T-helper 2 cell treated with Interferon-gamma antibody and Interleukin-4, amounts not matched to agents 5 μg/mL and 100 μg/mL, for 36 hours (primary cell): ENCODE measurements around the gene ZFYVE28.

Experiments
- DNase-seq: peaks from one replicate; pipeline ENCODE4 v3.0.0; 2021; ENCODE audit warnings: low spot score
- H3K27ac Mint-ChIP-seq: one replicate; pipeline ENCODE4 v1.8.0; 2021; ENCODE audit warnings: mild to moderate bottlenecking, mixed read lengths
- H3K27me3 Mint-ChIP-seq: one replicate; pipeline ENCODE4 v1.8.0; 2021; ENCODE audit warnings: low read depth, mixed read lengths
- H3K36me3 Mint-ChIP-seq: one replicate; pipeline ENCODE4 v1.8.0; 2021; ENCODE audit warnings: low read depth, mixed read lengths
- H3K4me1 Mint-ChIP-seq: one replicate; pipeline ENCODE4 v1.8.0; 2021; ENCODE audit warnings: low read depth, mixed read lengths
- H3K4me3 Mint-ChIP-seq: one replicate; pipeline ENCODE4 v1.8.0; 2022; ENCODE audit warnings: mild to moderate bottlenecking, moderate library complexity, mixed read lengths
- H3K9me3 Mint-ChIP-seq: one replicate; pipeline ENCODE4 v1.8.0; 2021; ENCODE audit warnings: mixed read lengths

Gene ZFYVE28

DNA sequence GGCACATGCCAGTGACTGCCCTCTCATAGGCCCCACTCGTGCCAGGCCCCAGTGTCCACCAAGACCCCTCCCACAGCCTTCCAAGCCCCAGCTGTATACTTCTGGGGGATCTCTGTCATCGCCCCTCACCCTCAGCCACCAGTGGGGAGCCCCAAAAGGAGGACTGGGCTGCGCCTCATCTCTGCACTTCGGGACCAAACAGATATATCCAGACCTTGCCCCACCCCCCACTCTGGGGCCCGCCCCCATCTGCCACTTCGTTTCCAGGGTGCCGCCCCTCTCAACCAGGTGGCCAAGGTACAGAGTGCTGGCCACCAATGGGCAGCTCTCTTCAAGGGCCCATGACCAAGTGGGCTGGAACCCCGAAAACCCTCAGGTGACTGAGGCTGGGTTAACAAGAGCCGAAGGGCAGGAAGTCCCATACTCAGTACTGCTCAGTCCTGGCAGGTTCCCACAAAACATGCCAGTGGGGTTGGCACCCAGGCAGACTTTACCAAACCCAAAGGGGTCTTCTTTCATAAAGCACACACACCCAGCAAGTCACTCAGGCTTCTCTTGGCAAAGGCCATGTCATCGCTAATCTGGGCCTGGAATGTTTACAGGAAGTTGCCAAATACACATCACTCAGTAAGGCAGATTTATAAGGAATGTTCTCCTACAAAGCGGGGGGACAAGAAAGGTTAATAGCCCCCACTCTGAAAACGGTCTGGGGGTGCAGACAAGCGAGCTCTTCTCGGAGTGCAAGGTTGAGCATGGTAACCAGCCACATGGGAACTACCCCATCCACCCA is 4.4 kb downstream of the ZFYVE28 start:
- H3K9me3 Mint-ChIP-seq = no peaks in the 10 kb centered on the region
- peaks cover 5% of the 10 kb centered on the region for H3K36me3 Mint-ChIP-seq
- peak overlapping the region; percentile 80 for H3K4me3 Mint-ChIP-seq
- DNase-seq = no peak
- peaks cover 19% of the 10 kb centered on the region for H3K27me3 Mint-ChIP-seq
- H3K4me1 Mint-ChIP-seq = peaks cover 60% of the 10 kb centered on the region
- peak overlapping the region; percentile 100 for H3K27ac Mint-ChIP-seq

DNA sequence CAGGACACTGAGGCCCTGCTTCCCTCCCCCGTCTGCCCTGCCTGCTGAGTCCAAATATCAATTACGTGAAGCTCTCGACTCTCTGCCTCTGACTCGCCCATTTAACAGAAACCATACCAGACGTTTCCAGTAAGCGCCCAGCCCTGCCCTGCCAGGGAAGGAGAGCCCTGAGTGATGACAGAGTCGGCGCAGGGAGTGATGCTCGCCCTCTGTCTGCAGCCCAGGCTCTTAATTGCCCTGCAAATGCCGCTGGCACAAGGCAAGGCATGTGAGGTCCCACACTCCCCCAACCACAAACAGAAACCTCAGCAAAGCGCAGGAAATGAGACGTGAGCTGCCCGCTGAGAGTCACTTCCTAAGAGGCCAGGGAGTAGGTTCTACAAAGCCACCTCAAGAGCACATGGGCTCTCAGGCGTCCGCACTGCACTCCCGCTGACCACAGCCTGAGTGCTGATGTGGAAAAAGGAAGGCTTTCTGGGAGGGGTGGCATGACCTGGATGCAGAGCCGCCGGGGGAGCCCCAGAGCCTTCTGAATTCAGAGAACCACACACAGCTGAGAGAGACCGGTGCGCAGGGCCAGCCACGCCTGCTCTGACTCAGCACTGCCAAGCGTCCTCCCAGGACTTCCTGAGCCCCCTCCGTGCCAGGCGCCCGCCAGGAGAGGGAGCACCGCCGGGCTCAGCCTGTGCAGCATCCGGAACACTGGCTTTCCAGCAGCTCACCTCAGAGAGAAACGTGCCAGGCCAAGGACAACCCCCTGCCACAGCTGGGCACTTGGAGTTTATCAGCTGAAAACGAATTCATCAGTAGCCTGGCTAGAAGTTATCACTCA is 5.3 kb downstream of the ZFYVE28 start:
- H3K9me3 Mint-ChIP-seq = no peaks in the 10 kb centered on the region
- peak; percentile 91 for DNase-seq
- H3K27me3 Mint-ChIP-seq = peaks cover 19% of the 10 kb centered on the region
- peaks cover 5% of the 10 kb centered on the region for H3K36me3 Mint-ChIP-seq
- peak overlapping the region; percentile 80 for H3K4me3 Mint-ChIP-seq
- H3K4me1 Mint-ChIP-seq = peaks cover 63% of the 10 kb centered on the region
- H3K27ac Mint-ChIP-seq = peak overlapping the region; percentile 100

DNA sequence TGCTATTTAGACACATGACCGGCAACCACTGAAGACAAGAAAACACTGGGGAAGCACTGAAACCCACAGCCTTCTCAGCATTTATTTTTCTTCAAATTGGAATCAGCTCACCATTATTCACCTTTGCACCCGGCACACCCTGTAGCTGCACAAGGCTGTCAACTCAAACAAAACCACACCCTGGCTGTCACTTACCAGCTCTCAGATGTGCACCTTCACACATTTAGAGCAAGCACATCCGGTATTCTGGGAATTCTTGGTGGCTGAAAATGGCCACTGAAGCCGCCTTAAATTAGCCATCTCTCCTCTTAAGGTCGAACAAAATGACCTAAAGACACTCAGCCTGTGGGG is 5.9 kb downstream of the ZFYVE28 start:
- peaks cover 67% of the 10 kb centered on the region for H3K4me1 Mint-ChIP-seq
- no peaks in the 10 kb centered on the region for H3K9me3 Mint-ChIP-seq
- H3K27me3 Mint-ChIP-seq = peaks cover 13% of the 10 kb centered on the region
- H3K27ac Mint-ChIP-seq = peak overlapping the region; percentile 100
- peaks cover 5% of the 10 kb centered on the region for H3K36me3 Mint-ChIP-seq
- DNase-seq = peak; percentile 70
- peak overlapping the region; percentile 80 for H3K4me3 Mint-ChIP-seq

DNA sequence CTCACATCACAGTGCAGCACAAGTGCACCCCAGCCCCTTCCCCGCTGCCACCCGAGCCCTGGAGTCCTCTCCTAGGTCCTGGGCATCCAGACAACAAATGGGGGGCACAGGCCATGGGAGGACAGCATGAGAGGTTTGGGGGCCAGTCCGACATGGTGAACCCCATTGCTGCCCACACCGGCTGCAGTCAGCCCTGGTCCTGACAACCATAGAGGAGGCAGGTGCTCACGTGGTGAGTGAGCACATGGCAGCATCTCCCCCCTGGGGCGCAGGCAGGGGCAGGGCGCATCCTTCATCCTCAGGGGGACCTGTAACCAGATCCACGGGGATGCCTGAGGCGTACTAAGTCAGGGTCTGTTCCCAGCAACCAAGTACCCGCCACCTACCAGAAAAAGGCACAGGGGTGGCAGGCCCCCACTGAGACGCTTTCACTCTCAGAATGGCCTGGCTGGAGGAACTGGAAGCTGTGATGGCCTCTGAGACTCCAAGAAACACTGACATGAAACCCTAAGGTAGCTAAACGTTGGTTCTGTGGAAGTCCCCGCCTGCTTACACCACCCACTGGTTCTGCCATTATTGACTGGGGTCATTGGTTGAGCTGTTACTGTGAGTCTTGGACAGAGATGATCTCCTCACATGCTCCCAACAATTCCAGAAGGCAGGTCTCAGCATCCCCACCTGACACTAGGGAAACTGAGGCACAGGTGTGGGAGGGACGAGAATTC is 6.5 kb downstream of the ZFYVE28 start:
- peak overlapping the region; percentile 100 for H3K27ac Mint-ChIP-seq
- peaks cover 5% of the 10 kb centered on the region for H3K36me3 Mint-ChIP-seq
- H3K4me3 Mint-ChIP-seq = peak overlapping the region; percentile 80
- DNase-seq = peak; percentile 47
- no peaks in the 10 kb centered on the region for H3K9me3 Mint-ChIP-seq
- H3K27me3 Mint-ChIP-seq = peaks cover 12% of the 10 kb centered on the region
- H3K4me1 Mint-ChIP-seq = peaks cover 69% of the 10 kb centered on the region

DNA sequence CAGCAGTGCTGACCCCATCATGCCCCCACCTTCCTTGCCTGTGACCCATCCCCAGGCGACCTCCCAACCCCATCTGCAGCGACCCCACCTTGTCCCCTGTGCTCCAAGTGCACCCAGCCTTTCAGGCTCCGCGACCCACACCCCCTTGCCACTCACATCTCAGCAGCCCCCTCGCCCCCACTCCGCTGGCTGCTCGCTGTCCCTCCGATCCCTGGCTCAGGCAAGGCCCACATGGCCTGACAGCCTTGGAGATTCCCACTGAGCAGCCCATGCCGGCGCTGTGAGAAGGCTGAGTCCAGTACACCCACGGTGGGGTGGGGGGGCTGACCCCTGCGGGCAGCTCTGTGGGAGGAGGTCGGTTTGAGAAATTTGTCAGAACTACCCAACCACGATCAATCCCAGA is 9.1 kb downstream of the ZFYVE28 start:
- H3K4me1 Mint-ChIP-seq = peaks cover 57% of the 10 kb centered on the region
- H3K36me3 Mint-ChIP-seq = no peaks in the 10 kb centered on the region
- H3K27ac Mint-ChIP-seq = peak overlapping the region; percentile 20
- DNase-seq = no peak
- H3K4me3 Mint-ChIP-seq = no peak overlapping the region
- H3K9me3 Mint-ChIP-seq = no peaks in the 10 kb centered on the region
- no peaks in the 10 kb centered on the region for H3K27me3 Mint-ChIP-seq

DNA sequence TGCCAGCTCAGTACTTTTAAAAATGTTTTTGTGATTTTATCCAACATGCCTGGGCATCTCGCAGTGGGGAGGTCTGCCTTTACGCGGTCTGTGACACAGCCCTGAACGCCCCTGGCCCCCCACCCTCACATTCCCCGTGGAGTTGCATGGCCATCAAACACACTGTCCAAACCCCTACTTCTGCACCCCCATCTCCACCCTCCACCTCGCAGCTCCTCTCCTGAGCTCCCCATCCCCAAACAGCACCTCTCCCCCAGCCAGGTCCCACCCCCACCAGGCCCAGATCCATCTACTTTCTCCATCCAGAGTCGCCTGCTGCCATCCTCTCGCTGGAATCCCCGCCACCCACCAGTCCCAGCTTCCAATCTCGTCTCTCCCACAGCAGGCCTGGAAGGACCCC is 9.5 kb downstream of the ZFYVE28 start:
- Mint-ChIP-seq H3K36me3 (no peaks in the 10 kb centered on the region), H3K4me1 (peaks cover 53% of the 10 kb centered on the region), H3K9me3 (no peaks in the 10 kb centered on the region), H3K4me3 (no peak overlapping the region), H3K27ac (peak overlapping the region; percentile 54), H3K27me3 (no peaks in the 10 kb centered on the region)
- DNase-seq = no peak

DNA sequence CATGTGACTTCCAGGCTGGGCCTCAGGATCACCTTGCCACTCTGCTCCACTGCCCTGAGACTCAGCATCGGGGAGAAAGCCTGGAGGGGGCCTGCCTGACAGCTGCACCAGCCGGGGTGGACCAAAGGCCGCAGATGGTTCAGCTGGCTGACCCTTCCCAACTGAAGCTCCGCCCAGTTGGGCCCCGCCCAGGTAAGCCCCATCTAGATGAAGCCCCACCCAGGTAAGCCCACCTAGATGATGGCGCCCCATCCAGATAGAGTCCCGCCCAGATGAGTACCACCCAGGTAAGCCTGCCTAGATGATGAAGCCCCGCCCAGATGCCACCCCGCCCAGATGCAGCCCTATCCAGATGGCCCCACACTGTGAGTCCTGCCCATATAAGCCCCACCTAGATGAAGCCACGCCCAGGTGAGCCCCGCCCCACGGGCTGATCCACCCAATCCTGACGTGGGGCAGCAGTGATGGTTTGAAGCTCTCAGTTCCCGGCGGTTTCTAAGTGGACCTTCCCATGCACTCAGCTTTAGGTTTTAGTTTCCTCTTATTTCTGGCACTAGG is 10.0 kb downstream of the ZFYVE28 start:
- peak overlapping the region; percentile 54 for H3K27ac Mint-ChIP-seq
- peaks cover 48% of the 10 kb centered on the region for H3K4me1 Mint-ChIP-seq
- no peaks in the 10 kb centered on the region for H3K9me3 Mint-ChIP-seq
- H3K4me3 Mint-ChIP-seq = no peak overlapping the region
- no peaks in the 10 kb centered on the region for H3K36me3 Mint-ChIP-seq
- H3K27me3 Mint-ChIP-seq = no peaks in the 10 kb centered on the region
- DNase-seq = no peak

DNA sequence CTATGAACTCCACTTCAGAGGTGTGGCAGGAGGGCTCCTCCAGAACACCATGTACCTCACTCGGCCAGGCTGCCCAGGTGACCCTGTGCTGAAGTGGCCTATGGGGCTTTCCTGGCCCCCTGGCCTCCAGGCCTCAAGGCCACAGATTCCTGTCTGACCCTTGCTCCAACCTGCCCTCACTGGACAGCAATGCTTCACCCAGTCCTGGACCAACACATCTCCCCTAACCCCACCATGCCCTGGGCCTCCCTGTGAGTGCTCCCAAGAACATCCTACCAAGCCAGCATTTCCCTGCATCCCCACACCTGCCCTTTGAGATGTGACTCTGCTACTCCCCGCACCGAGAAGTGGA is 10.5 kb downstream of the ZFYVE28 start:
- Mint-ChIP-seq H3K4me1 (peaks cover 43% of the 10 kb centered on the region), H3K27ac (peak overlapping the region; percentile 1), H3K4me3 (no peak overlapping the region), H3K36me3 (no peaks in the 10 kb centered on the region), H3K27me3 (no peaks in the 10 kb centered on the region), H3K9me3 (no peaks in the 10 kb centered on the region)
- no peak for DNase-seq

DNA sequence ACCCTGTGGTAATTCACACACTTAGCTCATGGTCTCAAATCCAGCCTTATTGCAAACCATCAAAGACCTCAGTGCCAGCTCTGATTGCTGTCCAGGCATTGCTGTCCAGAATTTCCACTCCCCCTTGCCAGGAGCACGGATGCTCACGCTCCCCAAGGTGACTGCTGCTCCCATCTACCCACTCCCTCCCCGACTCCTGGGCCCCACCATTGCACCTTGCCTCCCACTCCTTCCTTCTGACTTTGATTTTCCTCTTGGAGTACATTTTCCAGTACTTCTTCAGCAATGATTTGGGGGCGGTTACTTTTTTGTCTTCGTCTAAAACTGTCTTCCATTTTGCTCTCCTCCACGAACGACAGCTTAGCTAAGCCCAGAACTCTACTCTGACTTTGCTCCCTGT is 11.5 kb downstream of the ZFYVE28 start:
- Mint-ChIP-seq H3K4me1 (peaks cover 41% of the 10 kb centered on the region), H3K27me3 (no peaks in the 10 kb centered on the region), H3K27ac (peak overlapping the region; percentile 52), H3K4me3 (no peak overlapping the region), H3K36me3 (no peaks in the 10 kb centered on the region), H3K9me3 (no peaks in the 10 kb centered on the region)
- DNase-seq = no peak

DNA sequence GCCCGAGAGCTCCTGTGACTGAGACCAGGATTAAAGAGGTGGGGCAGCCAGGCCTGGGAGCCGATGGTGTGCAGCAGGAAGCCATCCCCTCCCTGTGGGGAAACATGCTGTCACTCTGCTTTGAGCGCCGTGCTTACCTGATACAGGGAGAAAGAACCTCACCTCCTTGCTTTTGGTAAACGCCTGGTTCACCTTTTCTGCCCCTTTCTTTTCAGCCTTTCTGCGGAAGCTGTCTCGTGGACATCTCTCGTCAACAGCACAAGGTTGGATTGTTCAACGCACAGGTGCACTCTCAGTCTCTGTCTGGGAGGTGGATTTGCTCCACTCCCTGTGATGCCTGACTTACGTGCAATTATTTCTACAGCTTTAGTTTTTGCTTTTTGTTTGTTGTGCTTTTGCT is 12.0 kb downstream of the ZFYVE28 start:
- H3K27ac Mint-ChIP-seq = peak overlapping the region; percentile 52
- no peaks in the 10 kb centered on the region for H3K27me3 Mint-ChIP-seq
- no peaks in the 10 kb centered on the region for H3K9me3 Mint-ChIP-seq
- peaks cover 40% of the 10 kb centered on the region for H3K4me1 Mint-ChIP-seq
- no peak overlapping the region for H3K4me3 Mint-ChIP-seq
- DNase-seq = no peak
- no peaks in the 10 kb centered on the region for H3K36me3 Mint-ChIP-seq

DNA sequence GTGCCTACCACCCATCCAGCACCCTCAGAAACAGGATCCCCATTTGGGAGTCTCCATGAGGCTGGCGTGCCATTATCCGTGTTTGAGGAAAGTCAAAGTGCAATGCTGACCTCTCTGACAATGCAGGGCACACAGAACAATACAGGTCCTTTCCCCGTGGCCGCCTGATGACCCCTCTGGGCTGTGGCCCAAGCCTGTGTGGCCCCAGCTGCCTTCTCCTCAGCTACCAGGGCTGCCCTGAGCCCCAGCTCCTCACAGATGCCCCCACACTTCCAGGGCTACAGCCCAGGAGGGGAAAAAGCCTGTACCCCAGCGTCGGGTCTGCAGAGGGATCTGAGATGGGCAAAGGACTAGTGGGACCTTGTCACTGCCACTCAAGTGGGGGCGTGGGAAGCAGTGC is 15.5 kb downstream of the ZFYVE28 start:
- H3K27ac Mint-ChIP-seq = no peak overlapping the region
- no peak for DNase-seq
- H3K9me3 Mint-ChIP-seq = no peaks in the 10 kb centered on the region
- H3K4me3 Mint-ChIP-seq = no peak overlapping the region
- H3K4me1 Mint-ChIP-seq = peaks cover 28% of the 10 kb centered on the region
- no peaks in the 10 kb centered on the region for H3K27me3 Mint-ChIP-seq
- H3K36me3 Mint-ChIP-seq = no peaks in the 10 kb centered on the region

DNA sequence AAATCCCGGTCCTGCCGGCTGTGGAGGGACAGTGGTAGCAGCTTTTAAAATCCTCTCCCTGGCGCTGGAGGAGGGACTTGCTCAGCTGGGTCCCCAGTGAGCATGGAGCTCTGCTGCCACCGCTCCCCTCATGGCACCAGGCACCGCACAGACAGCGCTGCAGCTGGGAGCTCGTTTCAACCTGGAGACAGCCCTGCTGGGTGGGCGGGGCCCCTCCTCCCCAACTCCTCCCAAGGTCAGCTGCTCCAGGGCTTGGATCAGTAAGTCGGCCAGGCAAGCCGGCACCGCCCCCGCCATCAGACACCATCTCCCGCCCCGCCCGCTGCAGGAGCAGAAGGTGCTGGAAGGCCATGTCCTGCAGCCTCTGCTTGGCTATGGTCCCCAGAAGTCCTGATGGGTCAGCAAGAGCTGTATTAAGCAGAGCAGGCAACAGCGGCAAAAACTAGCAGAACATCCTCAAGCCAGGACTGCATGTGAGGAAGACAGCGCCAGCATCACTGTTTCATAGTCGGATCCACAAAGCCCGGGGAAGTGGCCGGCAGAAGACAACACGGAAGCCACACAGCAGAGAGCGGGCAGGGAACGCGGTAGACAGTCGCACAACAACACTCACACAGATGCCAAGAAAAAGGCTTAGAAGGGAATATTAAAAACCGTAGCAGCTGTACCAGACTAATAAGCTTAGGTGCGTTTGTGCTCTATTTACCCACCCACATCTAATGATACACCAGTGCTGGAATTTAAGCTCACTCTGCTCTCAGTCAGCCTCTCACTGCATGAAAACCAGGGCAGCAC is 16.2 kb downstream of the ZFYVE28 start:
- Mint-ChIP-seq H3K4me3 (peak overlapping the region; percentile 54), H3K4me1 (peaks cover 25% of the 10 kb centered on the region), H3K36me3 (no peaks in the 10 kb centered on the region), H3K9me3 (no peaks in the 10 kb centered on the region), H3K27me3 (no peaks in the 10 kb centered on the region), H3K27ac (peak overlapping the region; percentile 36)
- DNase-seq = no peak

DNA sequence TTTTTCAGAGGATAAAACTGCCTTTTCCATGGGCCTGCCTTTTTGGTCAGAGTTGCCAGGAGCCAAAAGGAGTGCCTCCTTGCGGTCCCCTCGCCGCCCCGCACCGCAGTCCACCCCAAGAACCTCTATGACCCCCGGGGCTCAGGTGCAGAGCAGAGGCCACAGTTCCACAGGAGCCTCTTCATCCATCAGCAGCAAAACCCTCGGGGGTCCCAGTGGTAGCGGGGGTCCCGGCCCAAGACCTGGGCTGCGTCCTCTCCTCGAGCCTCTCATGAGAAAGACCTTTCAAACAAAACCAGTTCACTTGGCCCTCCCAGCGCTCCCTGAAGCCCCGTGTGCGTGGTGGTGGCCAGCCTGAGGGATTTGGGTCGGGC is 16.8 kb downstream of the ZFYVE28 start:
- H3K9me3 Mint-ChIP-seq = no peaks in the 10 kb centered on the region
- no peak for DNase-seq
- no peaks in the 10 kb centered on the region for H3K36me3 Mint-ChIP-seq
- H3K4me1 Mint-ChIP-seq = peaks cover 20% of the 10 kb centered on the region
- H3K27me3 Mint-ChIP-seq = no peaks in the 10 kb centered on the region
- no peak overlapping the region for H3K27ac Mint-ChIP-seq
- H3K4me3 Mint-ChIP-seq = peak overlapping the region; percentile 54
